Mesodermal cell (in vitro differentiated cells): Measurements from ENCODE around the gene FXYD4.

Source experiments
- H3K27ac ChIP-seq: 2 replicates; pipeline ENCODE4 v1.7.0; 2013; ENCODE audit warnings: mild to moderate bottlenecking, low read depth, low read length, moderate library complexity; ENCODE audit not compliant: severe bottlenecking
- H3K36me3 ChIP-seq: 2 replicates; pipeline ENCODE4 v1.7.1; 2013; ENCODE audit warnings: mild to moderate bottlenecking, low read length, moderate library complexity; ENCODE audit not compliant: control insufficient read depth, insufficient read depth
- H3K4me1 ChIP-seq: one replicate; pipeline ENCODE4 v1.7.1; 2013; ENCODE audit warnings: mild to moderate bottlenecking, low read length; ENCODE audit not compliant: insufficient read depth, control insufficient read depth, poor library complexity, severe bottlenecking
- H3K4me3 ChIP-seq: 2 replicates; pipeline ENCODE4 v1.7.0; 2013; ENCODE audit warnings: low read length, control low read depth, mild to moderate bottlenecking; ENCODE audit not compliant: insufficient read depth, poor library complexity, severe bottlenecking; ENCODE audit errors: extremely low read depth
- H3K9me3 ChIP-seq: 2 replicates; pipeline ENCODE4 v1.7.1; 2013; ENCODE audit warnings: mild to moderate bottlenecking, low read length, moderate library complexity; ENCODE audit not compliant: control insufficient read depth
- WGBS, 2 experiments: methylation state at CpG; one replicate each; pipeline ENCODE4 v1.1.5; 2013; ENCODE audit warnings: missing lambda C conversion rate in 2 of 2; ENCODE audit not compliant: insufficient coverage in 2 of 2; 5-methylcytosine and 5-hydroxymethylcytosine counted together

FXYD4 gene

GRCh38 chr10:43375401-43376020 lies 4.1 kb downstream of the FXYD4 start:
- Histone ChIP-seq H3K4me3 (no peak overlapping the region), H3K4me1 (peaks cover 3% of the 10 kb centered on the region), H3K36me3 (no peaks in the 10 kb centered on the region), H3K9me3 (no peaks in the 10 kb centered on the region), H3K27ac (no peak overlapping the region)
- 79 to 82% methylated on average over 8 to 11 of the region's 12 CpGs for WGBS, 2 experiments

GRCh38 chr10:43376046-43376635 lies 4.7 kb downstream of the FXYD4 start:
- Histone ChIP-seq H3K27ac (no peak overlapping the region), H3K9me3 (no peaks in the 10 kb centered on the region), H3K4me1 (peaks cover 3% of the 10 kb centered on the region), H3K36me3 (no peaks in the 10 kb centered on the region), H3K4me3 (no peak overlapping the region)
- 77 to 87% methylated on average over 3 to 4 of the region's 9 CpGs for WGBS, 2 experiments

GRCh38 chr10:43376828-43377423 lies 5.5 kb downstream of the FXYD4 start:
- WGBS, 2 experiments: 67 to 68% methylated on average over 1 to 2 of the region's 2 CpGs
- no peak overlapping the region for H3K4me3 ChIP-seq
- H3K4me1 ChIP-seq: peaks cover 3% of the 10 kb centered on the region
- H3K27ac ChIP-seq: no peak overlapping the region
- no peaks in the 10 kb centered on the region for H3K9me3 ChIP-seq
- H3K36me3 ChIP-seq: no peaks in the 10 kb centered on the region

- Histone ChIP-seq H3K27ac (no peak overlapping the region), H3K9me3 (no peaks in the 10 kb centered on the region), H3K36me3 (no peaks in the 10 kb centered on the region), H3K4me3 (no peak overlapping the region), H3K4me1 (peaks cover 3% of the 10 kb centered on the region)
- WGBS, 2 experiments: 74 to 78% methylated on average over 12 to 13 of the region's 13 CpGs
Observed at GRCh38 chr10:43377424-43377883, 6.0 kb downstream of the FXYD4 start.

GRCh38 chr10:43380610-43381222 lies 9.3 kb downstream of the FXYD4 start:
- H3K4me1 ChIP-seq: peaks cover 3% of the 10 kb centered on the region
- no peaks in the 10 kb centered on the region for H3K9me3 ChIP-seq
- H3K27ac ChIP-seq: no peak overlapping the region
- H3K4me3 ChIP-seq: no peak overlapping the region
- 80 to 85% methylated on average over 1 to 4 of the region's 5 CpGs for WGBS, 2 experiments
- peaks cover 5% of the 10 kb centered on the region for H3K36me3 ChIP-seq

GRCh38 chr10:43383204-43383971 lies 12.0 kb downstream of the FXYD4 start:
- Histone ChIP-seq H3K27ac (no peak overlapping the region), H3K4me1 (no peaks in the 10 kb centered on the region)
- 87 to 89% methylated on average over 13 of the region's 14 CpGs for WGBS, 2 experiments

GRCh38 chr10:43384252-43385221 lies 13.1 kb downstream of the FXYD4 start:
- H3K36me3 ChIP-seq: peaks cover 38% of the 10 kb centered on the region
- no peaks in the 10 kb centered on the region for H3K9me3 ChIP-seq
- no peaks in the 10 kb centered on the region for H3K4me1 ChIP-seq
- no peak overlapping the region for H3K27ac ChIP-seq
- no peak overlapping the region for H3K4me3 ChIP-seq
- 85 to 96% methylated on average over 9 to 10 of the region's 10 CpGs for WGBS, 2 experiments

More at GRCh38 chr10:43383204-43383971, 12.0 kb downstream of the FXYD4 start:
- peaks cover 27% of the 10 kb centered on the region for H3K36me3 ChIP-seq
- H3K4me3 ChIP-seq: no peak overlapping the region
- no peaks in the 10 kb centered on the region for H3K9me3 ChIP-seq

GRCh38 chr10:43385412-43386004 lies 14.1 kb downstream of the FXYD4 start:
- Histone ChIP-seq H3K4me3 (no peak overlapping the region), H3K27ac (no peak overlapping the region), H3K4me1 (no peaks in the 10 kb centered on the region), H3K9me3 (no peaks in the 10 kb centered on the region), H3K36me3 (peaks cover 48% of the 10 kb centered on the region)
- 100% methylated on average over 2 of the region's 5 CpGs; no CpG with 5 or more reads in 1 of the 2 experiments for WGBS, 2 experiments

GRCh38 chr10:43386549-43386948 lies 15.1 kb downstream of the FXYD4 start:
- 90 to 94% methylated on average over 2 to 4 of the region's 4 CpGs for WGBS, 2 experiments
- Histone ChIP-seq H3K4me1 (peaks cover 4% of the 10 kb centered on the region), H3K27ac (no peak overlapping the region), H3K4me3 (no peak overlapping the region), H3K36me3 (peaks cover 58% of the 10 kb centered on the region), H3K9me3 (no peaks in the 10 kb centered on the region)
